ENCODE measurements around the gene HACE1. TPM values are rescaled to one million over a fixed set of nuclear protein-coding genes. Genes with fewer than 3 reads are reported as not detected.
"Not testable (repeated sequence)": the region's sequence is repeated elsewhere in the genome, so short reads cannot be mapped to it uniquely, and the experiment has no call there.

Gene HACE1
- total RNA-seq, 1 experiment from 2014 or later = 4.3 TPM

- Histone ChIP-seq H3K4me2 (ENCODE audit: low read length) (no peak overlapping the region), H3K9me3 (ENCODE audit: low read length) (no peaks in the 10 kb centered on the region), H3K27me3 (ENCODE audit: low read length) (no peaks in the 10 kb centered on the region), H4K20me1 (ENCODE audit: low read length) (no peaks in the 10 kb centered on the region), H3K27ac (ENCODE audit: low read length) (no peak overlapping the region), H3K9ac (ENCODE audit: low read length) (no peak overlapping the region), H3K79me2 (ENCODE audit: low read length) (no peaks in the 10 kb centered on the region), H3K9me2 (replicated peaks; ENCODE audit: low read length) (no peaks in the 10 kb centered on the region), H3F3A (ENCODE audit: low read length, unreplicated experiment) (no peaks in the 10 kb centered on the region), H3K4me1 (ENCODE audit: insufficient read depth, low read length) (no peaks in the 10 kb centered on the region), H3K4me3 (ENCODE audit: low read length) (no peak overlapping the region), H3K36me3 (ENCODE audit: low read depth, low read length) (no peaks in the 10 kb centered on the region), H2AFZ (ENCODE audit: low read length) (no peak overlapping the region)
- no TSS peak for BruUV-seq (replicated peaks)
- CTCF ChIA-PET = no interaction called here
- POLR2A ChIA-PET (ENCODE audit: unreplicated experiment) = no interaction called here
- DNase-seq (no peak), ATAC-seq (no peak)
- TF ChIP-seq EZH2phosphoT487 (IDR thresholded peaks at IDR 0.05; ENCODE audit: borderline replicate concordance, low read length) (no peak), EZH2 (IDR thresholded peaks at IDR 0.05; ENCODE audit: low read length, unreplicated experiment) (no peak)
- TF ChIP-seq, protein P1, sequence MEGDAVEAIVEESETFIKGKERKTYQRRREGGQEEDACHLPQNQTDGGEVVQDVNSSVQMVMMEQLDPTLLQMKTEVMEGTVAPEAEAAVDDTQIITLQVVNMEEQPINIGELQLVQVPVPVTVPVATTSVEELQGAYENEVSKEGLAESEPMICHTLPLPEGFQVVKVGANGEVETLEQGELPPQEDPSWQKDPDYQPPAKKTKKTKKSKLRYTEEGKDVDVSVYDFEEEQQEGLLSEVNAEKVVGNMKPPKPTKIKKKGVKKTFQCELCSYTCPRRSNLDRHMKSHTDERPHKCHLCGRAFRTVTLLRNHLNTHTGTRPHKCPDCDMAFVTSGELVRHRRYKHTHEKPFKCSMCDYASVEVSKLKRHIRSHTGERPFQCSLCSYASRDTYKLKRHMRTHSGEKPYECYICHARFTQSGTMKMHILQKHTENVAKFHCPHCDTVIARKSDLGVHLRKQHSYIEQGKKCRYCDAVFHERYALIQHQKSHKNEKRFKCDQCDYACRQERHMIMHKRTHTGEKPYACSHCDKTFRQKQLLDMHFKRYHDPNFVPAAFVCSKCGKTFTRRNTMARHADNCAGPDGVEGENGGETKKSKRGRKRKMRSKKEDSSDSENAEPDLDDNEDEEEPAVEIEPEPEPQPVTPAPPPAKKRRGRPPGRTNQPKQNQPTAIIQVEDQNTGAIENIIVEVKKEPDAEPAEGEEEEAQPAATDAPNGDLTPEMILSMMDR (conservative IDR thresholded peaks at IDR 0.05; ENCODE audit: low read depth, low read length) = no peak
- intact Hi-C loops (cut with micrococcal nuclease) = no loop called here
Measured at GRCh38 chr6:104750449-104750848, 109.3 kb downstream of the HACE1 start.

GRCh38 chr6:104739124-104739523 lies 120.6 kb downstream of the HACE1 start:
- H3K36me3 ChIP-seq (ENCODE audit: low read depth, low read length); CTCF ChIA-PET; H3K9me3 ChIP-seq (ENCODE audit: low read length); ATAC-seq; H3K27ac ChIP-seq (ENCODE audit: low read length); H3F3A ChIP-seq (ENCODE audit: low read length, unreplicated experiment); H3K27me3 ChIP-seq (ENCODE audit: low read length); intact Hi-C loops (cut with micrococcal nuclease); H3K4me1 ChIP-seq (ENCODE audit: insufficient read depth, low read length); POLR2A ChIA-PET (ENCODE audit: unreplicated experiment); H3K9me2 ChIP-seq (replicated peaks; ENCODE audit: low read length); DNase-seq; H3K4me2 ChIP-seq (ENCODE audit: low read length); H3K4me3 ChIP-seq (ENCODE audit: low read length); H3K79me2 ChIP-seq (ENCODE audit: low read length); BruUV-seq (replicated peaks); H3K9ac ChIP-seq (ENCODE audit: low read length); H2AFZ ChIP-seq (ENCODE audit: low read length); H4K20me1 ChIP-seq (ENCODE audit: low read length): not testable (repeated sequence)

DNA sequence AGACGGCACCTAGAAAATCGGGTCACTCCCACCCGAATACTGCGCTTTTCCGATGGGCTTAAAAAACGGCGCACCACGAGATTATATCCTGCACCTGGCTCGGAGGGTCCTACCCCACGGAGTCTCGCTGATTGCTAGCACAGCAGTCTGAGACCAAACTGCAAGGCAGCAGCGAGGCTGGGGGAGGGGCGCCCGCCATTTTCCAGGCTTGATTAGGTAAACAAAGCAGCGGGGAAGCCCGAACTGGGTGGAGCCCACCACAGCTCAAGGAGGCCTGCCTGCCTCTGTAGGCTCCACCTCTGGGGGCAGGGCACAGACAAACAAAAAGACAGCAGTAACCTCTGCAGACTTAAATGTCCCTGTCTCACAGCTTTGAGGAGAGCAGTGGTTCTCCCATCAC lies 122.2 kb downstream of the HACE1 start:
- H2AFZ ChIP-seq (ENCODE audit: low read length); H3K4me3 ChIP-seq (ENCODE audit: low read length); H3K79me2 ChIP-seq (ENCODE audit: low read length); H4K20me1 ChIP-seq (ENCODE audit: low read length); DNase-seq; H3K27me3 ChIP-seq (ENCODE audit: low read length); intact Hi-C loops (cut with micrococcal nuclease); ATAC-seq; H3K4me1 ChIP-seq (ENCODE audit: insufficient read depth, low read length); H3K9me2 ChIP-seq (replicated peaks; ENCODE audit: low read length); CTCF ChIA-PET; POLR2A ChIA-PET (ENCODE audit: unreplicated experiment); H3F3A ChIP-seq (ENCODE audit: low read length, unreplicated experiment); H3K36me3 ChIP-seq (ENCODE audit: low read depth, low read length); BruUV-seq (replicated peaks); H3K9ac ChIP-seq (ENCODE audit: low read length); H3K9me3 ChIP-seq (ENCODE audit: low read length); H3K27ac ChIP-seq (ENCODE audit: low read length); H3K4me2 ChIP-seq (ENCODE audit: low read length): not testable (repeated sequence)

- Histone ChIP-seq H3K4me2 (ENCODE audit: low read length) (no peak overlapping the region), H3K4me3 (ENCODE audit: low read length) (no peak overlapping the region), H4K20me1 (ENCODE audit: low read length) (no peaks in the 10 kb centered on the region), H3F3A (ENCODE audit: low read length, unreplicated experiment) (no peaks in the 10 kb centered on the region), H2AFZ (ENCODE audit: low read length) (no peak overlapping the region), H3K9me2 (replicated peaks; ENCODE audit: low read length) (no peaks in the 10 kb centered on the region), H3K9me3 (ENCODE audit: low read length) (no peaks in the 10 kb centered on the region), H3K4me1 (ENCODE audit: insufficient read depth, low read length) (no peaks in the 10 kb centered on the region), H3K27me3 (ENCODE audit: low read length) (no peaks in the 10 kb centered on the region), H3K27ac (ENCODE audit: low read length) (no peak overlapping the region), H3K9ac (ENCODE audit: low read length) (no peak overlapping the region), H3K36me3 (ENCODE audit: low read depth, low read length) (no peaks in the 10 kb centered on the region), H3K79me2 (ENCODE audit: low read length) (no peaks in the 10 kb centered on the region)
- CTCF ChIA-PET = no interaction called here
- POLR2A ChIA-PET (ENCODE audit: unreplicated experiment) = no interaction called here
- DNase-seq = no peak
- no peak for ATAC-seq
- intact Hi-C loops (cut with micrococcal nuclease) = no loop called here
- no TSS peak for BruUV-seq (replicated peaks)
- TF ChIP-seq, protein P1 (conservative IDR thresholded peaks at IDR 0.05; ENCODE audit: low read depth, low read length) = no peak
- TF ChIP-seq EZH2phosphoT487 (IDR thresholded peaks at IDR 0.05; ENCODE audit: borderline replicate concordance, low read length) (no peak), EZH2 (IDR thresholded peaks at IDR 0.05; ENCODE audit: low read length, unreplicated experiment) (no peak)
Measured at GRCh38 chr6:104736545-104736944, 123.2 kb downstream of the HACE1 start.

Data from PC-3 (cell line).